HepG2 (cell line): Measurements from ENCODE around the gene MATR3. TPM values are rescaled to one million over a fixed set of nuclear protein-coding genes. Genes with fewer than 3 reads are reported as not detected.
A peak's percentile ranks its signal among the peaks of the same experiment; 100 is the strongest.

Experiments used
- ATRX ChIP-seq: sonication (generic); formaldehyde crosslinking; IDR thresholded peaks from 2 replicates; pipeline ENCODE4 v1.4.0; 2020; ENCODE audit warnings: missing genetic modification reagents, borderline replicate concordance
- CBX5 ChIP-seq: sonication (generic); formaldehyde crosslinking; IDR thresholded peaks from 2 replicates; pipeline ENCODE4 v1.4.0; 2020; ENCODE audit warnings: missing genetic modification reagents, borderline replicate concordance
- ELF1 ChIP-seq: sonication (generic); formaldehyde crosslinking; IDR thresholded peaks from 2 replicates; pipeline ENCODE4 v1.4.0; 2020; ENCODE audit warnings: missing genetic modification reagents
- HNRNPK ChIP-seq: fragments of 200-400 bp; formaldehyde crosslinking; IDR thresholded peaks from 2 replicates; pipeline ENCODE4 v1.6.1; 2018; ENCODE audit warnings: low read length, low read depth, moderate library complexity, mild to moderate bottlenecking; ENCODE audit not compliant: poor library complexity, severe bottlenecking
- JUN ChIP-seq: sonication (generic); formaldehyde crosslinking; IDR thresholded peaks from 2 replicates; pipeline ENCODE4 v1.4.0; 2020; ENCODE audit warnings: mild to moderate bottlenecking, missing genetic modification reagents
- KAT2B ChIP-seq: fragments of 150-350 bp; IDR thresholded peaks from 2 replicates; pipeline ENCODE4 v1.6.1; 2014; ENCODE audit warnings: low read depth, low read length, borderline replicate concordance
- KDM5A ChIP-seq: fragments of 200-600 bp; sonication (generic); IDR thresholded peaks from 2 replicates; pipeline ENCODE4 v1.7.0; 2018; ENCODE audit warnings: antibody characterized with exemption, mild to moderate bottlenecking, low read length, borderline replicate concordance
- MAFG ChIP-seq: sonication (generic); formaldehyde crosslinking; IDR thresholded peaks from 2 replicates; pipeline ENCODE4 v1.5.1; 2020; ENCODE audit warnings: mild to moderate bottlenecking, missing genetic modification reagents
- MZF1 ChIP-seq: sonication (generic); formaldehyde crosslinking; IDR thresholded peaks from 2 replicates; pipeline ENCODE4 v1.8.1; 2023; ENCODE audit warnings: mild to moderate bottlenecking, missing genetic modification reagents, borderline replicate concordance
- SAP130 ChIP-seq: IDR thresholded peaks from 2 replicates; pipeline ENCODE4 v1.6.1; 2016; ENCODE audit warnings: low read depth
- ZMYM3 ChIP-seq: sonication (generic); formaldehyde crosslinking; IDR thresholded peaks from 2 replicates; pipeline ENCODE4 v1.5.1; 2020; ENCODE audit warnings: mild to moderate bottlenecking, missing genetic modification reagents
- ZNF224 ChIP-seq: sonication (generic); formaldehyde crosslinking; IDR thresholded peaks from 2 replicates; pipeline ENCODE4 v1.5.0; 2020; ENCODE audit warnings: mild to moderate bottlenecking, missing genetic modification reagents
- ZNF225 ChIP-seq: sonication (generic); formaldehyde crosslinking; IDR thresholded peaks from 2 replicates; pipeline ENCODE4 v1.4.0; 2020; ENCODE audit warnings: mild to moderate bottlenecking, missing genetic modification reagents
- ZNF670 ChIP-seq: sonication (generic); formaldehyde crosslinking; IDR thresholded peaks from 2 replicates; pipeline ENCODE4 v1.8.0; 2022; ENCODE audit warnings: mild to moderate bottlenecking, missing genetic modification reagents, borderline replicate concordance
- ZNF720 ChIP-seq: sonication (generic); formaldehyde crosslinking; IDR thresholded peaks from 2 replicates; pipeline ENCODE4 v1.4.0; 2020; ENCODE audit warnings: missing genetic modification reagents
- ZNF773 ChIP-seq: sonication (generic); formaldehyde crosslinking; IDR thresholded peaks from 2 replicates; pipeline ENCODE4 v1.4.0; 2020; ENCODE audit warnings: missing genetic modification reagents, borderline replicate concordance
- polyA plus RNA-seq, 8 experiments: library from polyadenylated mRNA; depleted of rRNA in 3 of 8; stranded (reverse) in 7 of 8; unstranded in 1 of 8; fragments of >200 nt; fragmentation: Illumina TruSeq in 4 of 8; extraction: Trizol in 4 of 8; gene quantifications; 2 replicates each; pipeline versions ENCODE4 v1.2.1 to v1.2.3, GENCODE V29; 2011 to 2016; ENCODE audit warnings: low read depth in 4 of 8, missing spikeins in 1 of 8, mixed read lengths in 1 of 8; ENCODE audit not compliant: insufficient read depth in 1 of 8
- total RNA-seq, 5 experiments: library from RNA; depleted of rRNA; stranded (reverse); fragments of >200 nt; fragmentation: Illumina TruSeq; extraction: Trizol; gene quantifications; 2 replicates each; pipeline ENCODE4 v1.2.3, GENCODE V29; 2016; ENCODE audit warnings: low read depth in 1 of 5
- TF ChIP-seq, protein P1 (sequence below): sonication (generic); formaldehyde crosslinking; IDR thresholded peaks from 2 replicates; pipeline ENCODE4 v1.9.0; 2021; ENCODE audit warnings: missing genetic modification reagents, borderline replicate concordance
- TF ChIP-seq, protein P2 (sequence below): IDR thresholded peaks from 2 replicates; pipeline ENCODE4 v1.6.1; 2016; ENCODE audit warnings: control low read depth
- TF ChIP-seq, protein P3 (sequence below), 2 experiments: sonication (generic) in 1 of 2; formaldehyde crosslinking in 1 of 2; IDR thresholded peaks; 2 replicates each; pipeline versions ENCODE4 v1.6.1 to v1.9.0; 2014 to 2022; ENCODE audit warnings: antibody characterized with exemption in 1 of 2, borderline replicate concordance in 1 of 2, inconsistent platforms in 1 of 2, low read depth in 1 of 2, missing genetic modification reagents in 1 of 2

The MATR3 gene
- total and polyA plus RNA-seq, 2 of the 13 experiments (the other 11 are each of a cell fraction or from before 2014, with no cell fraction given): 94.2 to 341 TPM

DNA sequence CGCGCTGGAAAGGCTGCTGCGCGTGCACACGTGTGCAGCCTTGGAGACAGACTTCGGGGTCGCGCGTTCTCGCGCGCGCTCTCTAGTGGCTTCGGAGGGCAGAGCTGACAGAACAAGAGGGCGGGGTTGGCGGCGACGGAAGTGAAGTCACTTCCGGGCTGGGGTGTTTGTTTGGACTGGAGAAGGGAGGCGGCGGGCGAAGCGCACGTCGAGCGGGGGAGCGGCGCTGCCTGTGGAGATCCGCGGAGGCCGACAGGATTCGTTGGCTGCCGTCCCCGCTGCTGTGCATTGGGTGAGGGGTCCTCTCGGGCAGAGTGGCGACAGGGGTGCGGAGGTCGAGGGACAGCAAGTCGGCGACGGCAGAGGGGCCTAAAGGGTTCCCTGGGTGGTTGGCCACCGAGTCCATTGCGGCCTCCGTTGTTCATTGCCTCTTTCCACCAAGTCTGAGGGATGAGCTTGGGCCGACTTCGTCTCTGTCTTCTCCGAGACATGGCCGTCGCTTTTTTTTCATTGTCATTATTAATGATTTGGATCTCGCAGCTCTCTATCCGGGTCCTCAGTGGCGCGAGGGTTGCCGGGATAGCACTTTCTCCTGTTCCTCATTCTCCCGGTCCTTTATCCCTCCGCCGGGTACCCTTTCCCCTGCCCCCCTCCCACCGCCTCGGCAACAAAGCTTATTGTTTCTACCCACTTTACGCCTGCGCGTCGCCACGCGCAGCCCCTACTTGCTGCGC lies 48.3 kb downstream of the MATR3 start, which contains the start of gene PAIP2 (continued):
- peak; percentile 76 for TF ChIP-seq KDM5A
- no peak for TF ChIP-seq KAT2B
- TF ChIP-seq ZNF670 (CRISPR knock-in tag): peak; percentile 82; the same call in 1 of the 2 replicates
- peak; percentile 91 for TF ChIP-seq ELF1 (CRISPR knock-in tag)
- TF ChIP-seq, protein P1, sequence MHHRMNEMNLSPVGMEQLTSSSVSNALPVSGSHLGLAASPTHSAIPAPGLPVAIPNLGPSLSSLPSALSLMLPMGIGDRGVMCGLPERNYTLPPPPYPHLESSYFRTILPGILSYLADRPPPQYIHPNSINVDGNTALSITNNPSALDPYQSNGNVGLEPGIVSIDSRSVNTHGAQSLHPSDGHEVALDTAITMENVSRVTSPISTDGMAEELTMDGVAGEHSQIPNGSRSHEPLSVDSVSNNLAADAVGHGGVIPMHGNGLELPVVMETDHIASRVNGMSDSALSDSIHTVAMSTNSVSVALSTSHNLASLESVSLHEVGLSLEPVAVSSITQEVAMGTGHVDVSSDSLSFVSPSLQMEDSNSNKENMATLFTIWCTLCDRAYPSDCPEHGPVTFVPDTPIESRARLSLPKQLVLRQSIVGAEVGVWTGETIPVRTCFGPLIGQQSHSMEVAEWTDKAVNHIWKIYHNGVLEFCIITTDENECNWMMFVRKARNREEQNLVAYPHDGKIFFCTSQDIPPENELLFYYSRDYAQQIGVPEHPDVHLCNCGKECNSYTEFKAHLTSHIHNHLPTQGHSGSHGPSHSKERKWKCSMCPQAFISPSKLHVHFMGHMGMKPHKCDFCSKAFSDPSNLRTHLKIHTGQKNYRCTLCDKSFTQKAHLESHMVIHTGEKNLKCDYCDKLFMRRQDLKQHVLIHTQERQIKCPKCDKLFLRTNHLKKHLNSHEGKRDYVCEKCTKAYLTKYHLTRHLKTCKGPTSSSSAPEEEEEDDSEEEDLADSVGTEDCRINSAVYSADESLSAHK (CRISPR knock-in tag): no peak
- TF ChIP-seq MZF1 (CRISPR knock-in tag): no peak
- peak; percentile 90 for TF ChIP-seq SAP130 (CRISPR knock-in tag)
- TF ChIP-seq, protein P2, sequence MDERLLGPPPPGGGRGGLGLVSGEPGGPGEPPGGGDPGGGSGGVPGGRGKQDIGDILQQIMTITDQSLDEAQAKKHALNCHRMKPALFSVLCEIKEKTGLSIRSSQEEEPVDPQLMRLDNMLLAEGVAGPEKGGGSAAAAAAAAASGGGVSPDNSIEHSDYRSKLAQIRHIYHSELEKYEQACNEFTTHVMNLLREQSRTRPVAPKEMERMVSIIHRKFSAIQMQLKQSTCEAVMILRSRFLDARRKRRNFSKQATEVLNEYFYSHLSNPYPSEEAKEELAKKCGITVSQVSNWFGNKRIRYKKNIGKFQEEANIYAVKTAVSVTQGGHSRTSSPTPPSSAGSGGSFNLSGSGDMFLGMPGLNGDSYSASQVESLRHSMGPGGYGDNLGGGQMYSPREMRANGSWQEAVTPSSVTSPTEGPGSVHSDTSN (CRISPR knock-in tag): no peak
- TF ChIP-seq ZNF720: no peak
- peak; percentile 62; the same call in 1 of the 2 replicates for TF ChIP-seq ZNF225 (CRISPR knock-in tag)
- TF ChIP-seq ZMYM3 (CRISPR knock-in tag): no peak
- peak; percentile 65; the same call in 1 of the 2 replicates for TF ChIP-seq ZNF773 (CRISPR knock-in tag)
- no peak for TF ChIP-seq ZNF224
- TF ChIP-seq JUN (CRISPR knock-in tag): peak; percentile 69
- TF ChIP-seq HNRNPK: peak; percentile 40
- peak; percentile 26; the same call in 1 of the 2 replicates for TF ChIP-seq CBX5
- TF ChIP-seq MAFG (CRISPR knock-in tag): no peak
- TF ChIP-seq, protein P3, sequence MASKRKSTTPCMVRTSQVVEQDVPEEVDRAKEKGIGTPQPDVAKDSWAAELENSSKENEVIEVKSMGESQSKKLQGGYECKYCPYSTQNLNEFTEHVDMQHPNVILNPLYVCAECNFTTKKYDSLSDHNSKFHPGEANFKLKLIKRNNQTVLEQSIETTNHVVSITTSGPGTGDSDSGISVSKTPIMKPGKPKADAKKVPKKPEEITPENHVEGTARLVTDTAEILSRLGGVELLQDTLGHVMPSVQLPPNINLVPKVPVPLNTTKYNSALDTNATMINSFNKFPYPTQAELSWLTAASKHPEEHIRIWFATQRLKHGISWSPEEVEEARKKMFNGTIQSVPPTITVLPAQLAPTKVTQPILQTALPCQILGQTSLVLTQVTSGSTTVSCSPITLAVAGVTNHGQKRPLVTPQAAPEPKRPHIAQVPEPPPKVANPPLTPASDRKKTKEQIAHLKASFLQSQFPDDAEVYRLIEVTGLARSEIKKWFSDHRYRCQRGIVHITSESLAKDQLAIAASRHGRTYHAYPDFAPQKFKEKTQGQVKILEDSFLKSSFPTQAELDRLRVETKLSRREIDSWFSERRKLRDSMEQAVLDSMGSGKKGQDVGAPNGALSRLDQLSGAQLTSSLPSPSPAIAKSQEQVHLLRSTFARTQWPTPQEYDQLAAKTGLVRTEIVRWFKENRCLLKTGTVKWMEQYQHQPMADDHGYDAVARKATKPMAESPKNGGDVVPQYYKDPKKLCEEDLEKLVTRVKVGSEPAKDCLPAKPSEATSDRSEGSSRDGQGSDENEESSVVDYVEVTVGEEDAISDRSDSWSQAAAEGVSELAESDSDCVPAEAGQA (IDR thresholded peaks at IDR 0.05; ENCODE audit: low read depth): peak; percentile 78
- TF ChIP-seq, protein P3 (CRISPR knock-in tag; IDR thresholded peaks at IDR 0.05; ENCODE audit: borderline replicate concordance): no peak
- TF ChIP-seq ATRX (CRISPR knock-in tag): no peak
